Karpas-422 (cell line): ENCODE results near the gene RNF215. TPM values are rescaled to one million over a fixed set of nuclear protein-coding genes. Genes with fewer than 3 reads are reported as not detected.

Experiments
- DNase-seq: peaks from one replicate; pipeline ENCODE4 v3.0.0-alpha.2; 2015
- H2AFZ ChIP-seq: fragments of 200-600 bp; sonication (generic); 2 replicates; pipeline ENCODE4 v1.6.1; 2014; ENCODE audit warnings: antibody characterized with exemption, low read length, mixed read lengths
- H3K27ac ChIP-seq: fragments of 200-600 bp; sonication (generic); 2 replicates; pipeline ENCODE4 v1.5.1; 2014; ENCODE audit warnings: mild to moderate bottlenecking, low read length, moderate library complexity
- H3K27me3 ChIP-seq: fragments of 200-600 bp; sonication (generic); 2 replicates; pipeline ENCODE4 v1.6.1; 2014; ENCODE audit warnings: low read length, mixed read lengths
- H3K36me3 ChIP-seq: fragments of 200-600 bp; sonication (generic); 2 replicates; pipeline ENCODE4 v1.6.1; 2014; ENCODE audit warnings: low read length, mixed read lengths; ENCODE audit not compliant: insufficient read depth
- H3K4me1 ChIP-seq: fragments of 200-600 bp; sonication (generic); 2 replicates; pipeline ENCODE4 v1.6.1; 2014; ENCODE audit warnings: mild to moderate bottlenecking, low read length, mixed read lengths
- H3K4me2 ChIP-seq: fragments of 200-600 bp; sonication (generic); 2 replicates; pipeline ENCODE4 v1.6.1; 2014; ENCODE audit warnings: low read length, low read depth, mild to moderate bottlenecking; ENCODE audit not compliant: poor library complexity, severe bottlenecking
- H3K4me3 ChIP-seq: fragments of 200-600 bp; sonication (generic); 2 replicates; pipeline ENCODE4 v1.5.1; 2014; ENCODE audit warnings: mild to moderate bottlenecking, antibody characterized with exemption, low read length, mixed read lengths
- H3K79me2 ChIP-seq: fragments of 200-600 bp; sonication (generic); 2 replicates; pipeline ENCODE4 v1.6.1; 2014; ENCODE audit warnings: mild to moderate bottlenecking, low read length, mixed read lengths
- H3K9ac ChIP-seq: fragments of 200-600 bp; sonication (generic); 2 replicates; pipeline ENCODE4 v1.6.0; 2014; ENCODE audit warnings: low read length
- H3K9me2 ChIP-seq: fragments of 200-600 bp; sonication (generic), shearing (Covaris generic); replicated peaks from 2 replicates; pipeline ENCODE4 v1.6.0; 2014; ENCODE audit warnings: mild to moderate bottlenecking, low read length, moderate library complexity; ENCODE audit not compliant: insufficient read depth
- H3K9me3 ChIP-seq: fragments of 300-700, 200-600 bp; sonication (generic); 2 replicates; pipeline ENCODE4 v1.6.1; 2014; ENCODE audit warnings: low read length, mixed read lengths
- H4K20me1 ChIP-seq: fragments of 200-600 bp; sonication (generic); 2 replicates; pipeline ENCODE4 v1.6.1; 2014; ENCODE audit warnings: mild to moderate bottlenecking, antibody characterized with exemption, low read length, low read depth; ENCODE audit not compliant: insufficient read depth
- total RNA-seq: library from RNA; depleted of rRNA; stranded (reverse); fragments of >200 nt; shearing (Covaris generic); gene quantifications from 2 replicates; pipeline ENCODE4 v1.2.3, GENCODE V29; 2014; ENCODE audit warnings: low replicate concordance

RNF215 gene
- total RNA-seq, 1 experiment from 2014 or later: 4.0 TPM

DNA sequence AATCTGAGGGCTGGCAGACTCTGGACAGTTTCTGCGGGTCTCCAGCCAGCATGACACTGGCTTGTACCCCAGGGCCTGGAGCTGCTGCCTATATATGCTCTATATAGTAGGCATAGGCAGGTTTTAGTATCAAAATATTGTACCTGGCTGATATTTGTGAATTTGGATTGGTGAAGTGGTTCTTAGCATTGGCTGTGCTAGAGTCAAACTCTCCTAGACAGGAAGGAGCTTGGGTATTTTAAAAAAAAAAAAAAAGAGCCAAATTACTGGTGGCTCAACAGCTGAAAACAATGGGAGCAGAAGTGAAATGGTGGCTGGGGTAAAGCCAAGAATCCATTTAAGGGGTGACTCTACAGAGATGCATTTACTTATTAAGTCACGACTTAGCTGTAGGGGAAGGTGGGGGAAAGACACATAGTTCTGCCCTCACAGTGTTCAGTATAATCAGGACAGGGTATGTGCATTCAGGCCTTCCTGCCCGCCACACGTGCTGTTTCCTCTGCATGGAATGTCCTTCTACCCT, 27.4 kb upstream of the RNF215 start:
- no peaks in the 10 kb centered on the region for H3K9me2 ChIP-seq
- H3K27ac ChIP-seq: no peak overlapping the region
- H3K36me3 ChIP-seq: peaks cover 25% of the 10 kb centered on the region; the same call in 1 of the 2 replicates
- H2AFZ ChIP-seq: no peak overlapping the region
- no peaks in the 10 kb centered on the region for H3K79me2 ChIP-seq
- no peak for DNase-seq
- H3K9me3 ChIP-seq: no peaks in the 10 kb centered on the region
- H3K4me2 ChIP-seq: no peak overlapping the region
- no peaks in the 10 kb centered on the region for H3K4me1 ChIP-seq
- no peaks in the 10 kb centered on the region for H3K27me3 ChIP-seq
- no peak overlapping the region for H3K4me3 ChIP-seq
- no peak overlapping the region for H3K9ac ChIP-seq
- H4K20me1 ChIP-seq: no peaks in the 10 kb centered on the region

DNA sequence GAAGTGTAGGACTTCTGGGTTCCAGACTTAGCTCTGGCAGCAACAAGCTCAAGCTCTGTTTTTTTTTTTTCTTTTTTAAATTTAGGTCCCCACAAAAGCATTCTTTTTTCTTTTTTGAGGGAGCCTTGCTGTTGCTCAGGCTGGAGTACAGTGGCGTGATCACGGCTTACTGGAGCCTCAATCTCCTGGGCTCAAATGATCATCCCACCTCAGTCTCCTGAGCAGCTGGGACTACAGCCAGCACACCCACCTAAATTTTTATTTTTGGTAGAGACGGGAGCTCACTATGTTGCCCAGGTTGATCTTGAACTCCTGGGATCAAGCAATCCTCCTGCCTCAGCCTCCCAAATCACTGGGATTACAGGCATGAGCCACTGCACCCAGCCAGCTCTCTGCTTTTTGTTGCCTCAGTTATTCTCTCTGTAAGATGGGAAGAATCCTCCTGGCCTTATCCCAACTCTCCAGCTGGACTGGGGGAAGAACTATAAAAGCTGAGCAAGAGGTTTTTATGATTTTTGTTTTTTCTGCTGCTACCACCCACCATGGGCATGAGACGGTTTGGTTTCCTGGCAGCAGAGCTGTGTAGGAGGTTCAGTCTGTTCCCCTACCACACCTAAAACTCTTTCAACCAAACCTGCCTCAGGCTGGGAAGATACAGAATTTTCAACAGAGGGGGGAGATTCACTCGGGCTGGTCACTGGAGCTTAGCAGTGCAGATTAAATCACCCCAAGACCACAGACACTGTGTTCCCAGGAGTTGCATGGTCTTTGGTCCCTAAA, 26.7 kb upstream of the RNF215 start:
- no peaks in the 10 kb centered on the region for H3K9me2 ChIP-seq
- H3K9me3 ChIP-seq: no peaks in the 10 kb centered on the region
- H4K20me1 ChIP-seq: no peaks in the 10 kb centered on the region
- H3K27me3 ChIP-seq: no peaks in the 10 kb centered on the region
- peaks cover 28% of the 10 kb centered on the region; the same call in 1 of the 2 replicates for H3K36me3 ChIP-seq
- no peak overlapping the region for H3K27ac ChIP-seq
- H3K4me1 ChIP-seq: no peaks in the 10 kb centered on the region
- H2AFZ ChIP-seq: no peak overlapping the region
- no peaks in the 10 kb centered on the region for H3K79me2 ChIP-seq
- DNase-seq: no peak
- H3K9ac ChIP-seq: no peak overlapping the region
- no peak overlapping the region for H3K4me3 ChIP-seq
- H3K4me2 ChIP-seq: no peak overlapping the region

DNA sequence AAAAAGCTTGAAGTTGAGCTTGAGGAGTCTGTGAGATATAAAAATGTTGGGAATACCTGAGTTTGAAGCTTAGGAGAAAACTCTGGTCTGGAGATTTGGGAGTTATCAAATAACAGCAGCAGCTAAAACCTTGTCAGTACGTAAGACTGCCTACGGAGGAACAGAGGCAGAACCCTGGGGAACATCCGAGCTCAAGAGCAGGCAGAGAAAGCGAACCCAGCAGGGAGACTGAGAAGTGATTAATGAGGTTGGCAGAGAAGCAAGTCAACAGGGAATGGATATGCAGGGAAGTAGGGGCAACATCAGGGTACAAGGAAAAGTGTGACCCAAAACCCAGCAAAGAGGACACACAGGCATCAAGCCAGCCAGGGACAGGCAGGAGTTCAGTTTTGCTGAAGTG, 25.8 kb upstream of the RNF215 start:
- Histone ChIP-seq H3K4me2 (no peak overlapping the region), H3K9ac (no peak overlapping the region), H3K27me3 (no peaks in the 10 kb centered on the region)

GRCh38 chr22:30411780-30412179, 24.6 kb upstream of the RNF215 start:
- H3K9me3 ChIP-seq: no peaks in the 10 kb centered on the region
- H3K4me3 ChIP-seq: no peak overlapping the region
- no peaks in the 10 kb centered on the region for H3K79me2 ChIP-seq
- H2AFZ ChIP-seq: no peak overlapping the region
- no peak overlapping the region for H3K4me2 ChIP-seq
- no peaks in the 10 kb centered on the region for H3K27me3 ChIP-seq
- no peak overlapping the region for H3K27ac ChIP-seq
- H4K20me1 ChIP-seq: no peaks in the 10 kb centered on the region
- peaks cover 18% of the 10 kb centered on the region; the same call in 1 of the 2 replicates for H3K36me3 ChIP-seq
- no peaks in the 10 kb centered on the region for H3K9me2 ChIP-seq
- DNase-seq: no peak
- H3K4me1 ChIP-seq: no peaks in the 10 kb centered on the region
- no peak overlapping the region for H3K9ac ChIP-seq

More for the DNA sequence above, 25.8 kb upstream of the RNF215 start:
- no peaks in the 10 kb centered on the region for H3K4me1 ChIP-seq
- no peak for DNase-seq
- H3K9me2 ChIP-seq: no peaks in the 10 kb centered on the region
- no peaks in the 10 kb centered on the region for H3K79me2 ChIP-seq
- no peaks in the 10 kb centered on the region for H4K20me1 ChIP-seq
- no peak overlapping the region for H3K4me3 ChIP-seq
- H2AFZ ChIP-seq: no peak overlapping the region
- H3K36me3 ChIP-seq: peaks cover 22% of the 10 kb centered on the region; the same call in 1 of the 2 replicates
- H3K9me3 ChIP-seq: no peaks in the 10 kb centered on the region
- H3K27ac ChIP-seq: no peak overlapping the region

DNA sequence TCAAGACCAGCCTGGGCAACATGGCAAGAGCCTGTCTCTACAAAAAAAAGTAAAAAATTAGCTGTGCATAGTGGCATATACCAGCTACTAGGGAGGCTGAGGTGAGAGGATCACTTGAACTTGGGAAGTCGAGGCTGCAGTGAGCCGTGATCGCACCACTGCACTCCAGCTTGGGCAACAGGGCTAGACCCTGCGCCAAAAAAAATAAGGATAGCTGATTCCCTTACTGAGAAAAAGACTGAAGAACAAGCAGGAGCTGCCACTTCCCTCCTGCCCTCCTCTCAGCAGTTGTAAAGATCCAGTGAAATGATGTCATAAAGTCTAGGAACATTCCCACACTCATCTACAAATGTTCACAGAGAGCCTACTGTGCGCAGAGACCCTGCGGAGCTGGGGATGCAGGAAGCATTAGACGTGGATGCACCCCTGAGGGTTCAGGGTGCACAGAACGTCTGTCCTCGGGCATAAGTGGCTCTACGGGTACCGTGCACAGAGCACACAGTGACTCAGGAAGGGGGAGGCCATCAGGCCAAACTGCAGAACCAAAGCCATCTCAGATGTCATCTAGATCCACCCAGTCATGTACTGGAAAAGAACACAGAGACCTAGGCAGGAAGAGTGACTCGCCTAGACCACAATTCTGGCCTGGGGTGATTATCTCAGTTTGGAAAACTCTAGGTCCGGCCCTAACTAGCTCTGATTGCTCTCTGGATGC, 21.3 kb upstream of the RNF215 start:
- no peak for DNase-seq
- no peak overlapping the region for H2AFZ ChIP-seq
- no peak overlapping the region for H3K9ac ChIP-seq
- no peak overlapping the region for H3K4me2 ChIP-seq
- no peaks in the 10 kb centered on the region for H3K27me3 ChIP-seq
- no peak overlapping the region for H3K4me3 ChIP-seq
- no peaks in the 10 kb centered on the region for H3K79me2 ChIP-seq
- peaks cover 14% of the 10 kb centered on the region for H3K36me3 ChIP-seq
- no peak overlapping the region for H3K27ac ChIP-seq
- no peaks in the 10 kb centered on the region for H3K9me2 ChIP-seq
- no peaks in the 10 kb centered on the region for H3K9me3 ChIP-seq
- H3K4me1 ChIP-seq: no peaks in the 10 kb centered on the region
- H4K20me1 ChIP-seq: no peaks in the 10 kb centered on the region

- DNase-seq: no peak
- Histone ChIP-seq H3K9me2 (no peaks in the 10 kb centered on the region), H3K79me2 (no peaks in the 10 kb centered on the region), H4K20me1 (no peaks in the 10 kb centered on the region), H3K4me1 (no peaks in the 10 kb centered on the region), H2AFZ (no peak overlapping the region), H3K4me3 (no peak overlapping the region), H3K9ac (no peak overlapping the region), H3K36me3 (peaks cover 11% of the 10 kb centered on the region), H3K27ac (no peak overlapping the region), H3K27me3 (no peaks in the 10 kb centered on the region), H3K9me3 (no peaks in the 10 kb centered on the region), H3K4me2 (no peak overlapping the region)
These were observed 19.2 kb upstream of the RNF215 start for GRCh38 chr22:30406400-30406799.

DNA sequence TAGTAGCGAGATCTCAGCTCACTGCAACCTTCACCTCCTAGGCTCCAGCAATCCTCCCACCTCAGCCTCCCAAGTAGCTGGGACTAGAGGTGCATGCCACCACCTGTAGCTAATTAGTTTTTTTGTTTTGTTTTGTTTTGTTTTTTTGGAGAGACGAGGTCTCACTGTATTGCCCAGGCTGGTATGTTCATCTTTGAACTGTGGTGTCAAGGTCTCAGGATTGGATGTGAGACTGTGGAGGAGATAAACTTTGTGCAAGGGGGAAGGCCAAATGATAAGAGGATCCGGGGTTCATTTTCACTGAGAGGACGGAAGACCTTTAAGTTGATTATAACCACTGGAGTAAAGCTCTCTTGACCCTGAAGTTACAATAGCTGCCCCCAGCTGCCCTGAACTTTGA, 18.5 kb upstream of the RNF215 start:
- Histone ChIP-seq H3K36me3 (peaks cover 11% of the 10 kb centered on the region), H4K20me1 (no peaks in the 10 kb centered on the region), H3K4me2 (no peak overlapping the region), H3K27ac (no peak overlapping the region), H2AFZ (no peak overlapping the region), H3K9me2 (no peaks in the 10 kb centered on the region), H3K9me3 (no peaks in the 10 kb centered on the region), H3K27me3 (no peaks in the 10 kb centered on the region), H3K79me2 (no peaks in the 10 kb centered on the region), H3K4me1 (no peaks in the 10 kb centered on the region), H3K9ac (no peak overlapping the region), H3K4me3 (no peak overlapping the region)
- DNase-seq: no peak

DNA sequence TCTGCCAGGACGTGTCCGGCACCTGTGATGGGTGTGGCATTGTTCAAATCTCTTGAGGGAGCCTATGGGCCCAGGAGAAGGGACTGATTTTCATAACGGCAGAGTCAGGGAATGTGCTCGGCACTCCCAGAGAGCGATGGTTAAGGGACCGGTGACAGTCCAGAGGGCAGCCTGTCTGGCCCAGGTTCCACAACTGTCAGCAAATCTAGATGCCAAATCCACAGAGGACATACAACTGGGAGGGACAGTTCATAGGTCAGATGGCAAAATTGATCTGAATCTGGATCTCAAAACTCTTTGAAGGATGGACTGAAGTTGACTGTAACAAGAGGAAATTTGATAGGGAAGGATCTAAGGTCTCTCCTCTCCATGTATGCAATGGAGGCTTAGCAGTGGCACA, 17.1 kb upstream of the RNF215 start:
- no peak overlapping the region for H3K27ac ChIP-seq
- no peak overlapping the region for H3K4me2 ChIP-seq
- H3K9ac ChIP-seq: no peak overlapping the region
- H3K4me1 ChIP-seq: no peaks in the 10 kb centered on the region
- no peaks in the 10 kb centered on the region for H4K20me1 ChIP-seq
- no peaks in the 10 kb centered on the region for H3K9me2 ChIP-seq
- H3K4me3 ChIP-seq: no peak overlapping the region
- H3K9me3 ChIP-seq: no peaks in the 10 kb centered on the region
- H3K36me3 ChIP-seq: peaks cover 10% of the 10 kb centered on the region
- no peak for DNase-seq
- no peak overlapping the region for H2AFZ ChIP-seq
- peaks cover 4% of the 10 kb centered on the region; the same call in 1 of the 2 replicates for H3K79me2 ChIP-seq
- no peaks in the 10 kb centered on the region for H3K27me3 ChIP-seq
